Kidney (tissue), 22 donors: ENCODE results near the gene TSHZ2. TPM values are rescaled to one million over a fixed set of nuclear protein-coding genes. Genes with fewer than 3 reads are reported as not detected.

ENCODE experiments used
- DNase-seq, 5 donors: peaks; one replicate each; pipeline ENCODE4 v3.0.0-alpha.2; 2013 to 2020
- FAIRE-seq: peaks from 2 replicates; lab custom pipeline; 2012; peaks lifted over from hg19 to GRCh38; lab: Jason Lieb, UNC
- H3K27ac ChIP-seq, 2 donors: one replicate each; pipeline ENCODE4 v1.7.0; 2013; ENCODE audit warnings: low read depth in 2 of 2, low read length in 2 of 2, inconsistent platforms in 1 of 2
- H3K27me3 ChIP-seq: one replicate; pipeline ENCODE4 v1.7.1; 2013; ENCODE audit warnings: low read length, inconsistent platforms; ENCODE audit not compliant: control insufficient read depth, insufficient read depth
- H3K36me3 ChIP-seq, 3 donors: one replicate each; pipeline versions ENCODE4 v1.7.0 to v1.7.1; 2013; ENCODE audit warnings: low read length in 3 of 3, control low read depth in 1 of 3, inconsistent platforms in 1 of 3; ENCODE audit not compliant: insufficient read depth in 3 of 3, control insufficient read depth in 2 of 3
- H3K4me1 ChIP-seq, 3 donors: one replicate each; pipeline versions ENCODE4 v1.7.0 to v1.7.1; 2013; ENCODE audit warnings: low read length in 3 of 3, inconsistent platforms in 1 of 3, low read depth in 1 of 3; ENCODE audit not compliant: control insufficient read depth in 2 of 3, insufficient read depth in 2 of 3
- H3K4me3 ChIP-seq, 3 donors: one replicate each; pipeline versions ENCODE4 v1.7.0 to v1.8.1; 2013; ENCODE audit warnings: low read length in 3 of 3, control low read depth in 1 of 3, inconsistent platforms in 1 of 3
- H3K9ac ChIP-seq, 3 donors: one replicate each; pipeline versions ENCODE4 v1.7.0 to v1.7.1; 2013; ENCODE audit warnings: low read length in 3 of 3, control low read depth in 1 of 3, inconsistent platforms in 1 of 3
- H3K9me3 ChIP-seq, 3 donors: one replicate each; pipeline versions ENCODE4 v1.7.0 to v1.7.1; 2013; ENCODE audit warnings: low read length in 3 of 3, control low read depth in 1 of 3, inconsistent platforms in 1 of 3; ENCODE audit not compliant: control insufficient read depth in 2 of 3, insufficient read depth in 1 of 3
- intact Hi-C: fragments of 100-400 bp; cut with DNase I; formaldehyde crosslinking; loops from one replicate; pipeline ENCODE4 v1.11.1; 2022
- long read RNA-seq, 10 donors: library from polyadenylated mRNA in 1 of 10; unstranded in 1 of 10; transcript quantifications; one replicate each; pipeline ENCODE4 v2.0.0 and lab custom pipeline, GENCODE V29; 2021 to 2026
- polyA plus RNA-seq: library from polyadenylated mRNA; stranded (reverse); fragments of 350-450 nt; fragmentation: Illumina TruSeq; extraction: RNeasy Lipid Tissue Mini Kit (QIAGEN cat#74804); gene quantifications from one replicate; pipeline ENCODE4 v1.2.3, GENCODE V29; 2014; ENCODE audit warnings: low read depth, low replicate concordance; ENCODE audit not compliant: insufficient read depth
- total RNA-seq: library from RNA; stranded (reverse); fragmentation: NEBNext Ultra II Directional; extraction: Animal tissue kit (Norgen Biotek cat#: 25700); gene quantifications from one replicate; pipeline ENCODE4 v1.2.1, GENCODE V29; 2021
- TF ChIP-seq, protein P1 (sequence below): IDR thresholded peaks from 3 replicates; pipeline ENCODE4 v1.5.1; 2012; ENCODE audit warnings: mild to moderate bottlenecking, moderate library complexity, borderline replicate concordance; ENCODE audit not compliant: insufficient read depth; ENCODE audit errors: extremely low read depth
- donor health status: control.
- donor health status: control.
- donor health status: control.
- donor health status: control.
- donor health status: control.
- donor health status: DM: yes; HTN: yes; CAD: no.
- donor health status: Normal renal cell carcinoma (clear cell type).

TSHZ2 gene, protein sequence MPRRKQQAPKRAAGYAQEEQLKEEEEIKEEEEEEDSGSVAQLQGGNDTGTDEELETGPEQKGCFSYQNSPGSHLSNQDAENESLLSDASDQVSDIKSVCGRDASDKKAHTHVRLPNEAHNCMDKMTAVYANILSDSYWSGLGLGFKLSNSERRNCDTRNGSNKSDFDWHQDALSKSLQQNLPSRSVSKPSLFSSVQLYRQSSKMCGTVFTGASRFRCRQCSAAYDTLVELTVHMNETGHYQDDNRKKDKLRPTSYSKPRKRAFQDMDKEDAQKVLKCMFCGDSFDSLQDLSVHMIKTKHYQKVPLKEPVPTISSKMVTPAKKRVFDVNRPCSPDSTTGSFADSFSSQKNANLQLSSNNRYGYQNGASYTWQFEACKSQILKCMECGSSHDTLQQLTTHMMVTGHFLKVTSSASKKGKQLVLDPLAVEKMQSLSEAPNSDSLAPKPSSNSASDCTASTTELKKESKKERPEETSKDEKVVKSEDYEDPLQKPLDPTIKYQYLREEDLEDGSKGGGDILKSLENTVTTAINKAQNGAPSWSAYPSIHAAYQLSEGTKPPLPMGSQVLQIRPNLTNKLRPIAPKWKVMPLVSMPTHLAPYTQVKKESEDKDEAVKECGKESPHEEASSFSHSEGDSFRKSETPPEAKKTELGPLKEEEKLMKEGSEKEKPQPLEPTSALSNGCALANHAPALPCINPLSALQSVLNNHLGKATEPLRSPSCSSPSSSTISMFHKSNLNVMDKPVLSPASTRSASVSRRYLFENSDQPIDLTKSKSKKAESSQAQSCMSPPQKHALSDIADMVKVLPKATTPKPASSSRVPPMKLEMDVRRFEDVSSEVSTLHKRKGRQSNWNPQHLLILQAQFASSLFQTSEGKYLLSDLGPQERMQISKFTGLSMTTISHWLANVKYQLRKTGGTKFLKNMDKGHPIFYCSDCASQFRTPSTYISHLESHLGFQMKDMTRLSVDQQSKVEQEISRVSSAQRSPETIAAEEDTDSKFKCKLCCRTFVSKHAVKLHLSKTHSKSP (N-terminal part only)
- 15.5 TPM for total RNA-seq
- 0.86 TPM for polyA plus RNA-seq
- long read RNA-seq, donor 1, transcript TSHZ2-205 (1 exons, 670 nt): major isoform, 7 of 7 reads
- long read RNA-seq, donor 1, partial matches to known transcripts: 0 of 7 reads
- long read RNA-seq, donor 1, other reads (novel, unspliced or antisense): 0 of 7 reads
- long read RNA-seq, donor 2, partial matches to known transcripts: 0 of 3 reads
- long read RNA-seq, donor 2, other reads (novel, unspliced or antisense): 0 of 3 reads
- long read RNA-seq, donor 3, transcript TSHZ2-205 (1 exons, 670 nt): major isoform, 5 of 5 reads
- long read RNA-seq, donor 3, partial matches to known transcripts: 0 of 5 reads
- long read RNA-seq, donor 3, other reads (novel, unspliced or antisense): 0 of 5 reads
- long read RNA-seq, donor 4, transcript TSHZ2-205 (1 exons, 670 nt): major isoform, 5 of 5 reads
- long read RNA-seq, donor 4, partial matches to known transcripts: 0 of 5 reads
- long read RNA-seq, donor 4, other reads (novel, unspliced or antisense): 0 of 5 reads
- long read RNA-seq, donor 5: 0 reads
- long read RNA-seq, donor 6, transcript TSHZ2-205 (1 exons, 670 nt): major isoform, 5 of 5 reads
- long read RNA-seq, donor 6, partial matches to known transcripts: 0 of 5 reads
- long read RNA-seq, donor 6, other reads (novel, unspliced or antisense): 0 of 5 reads
- long read RNA-seq, donor 7, partial matches to known transcripts: 1 of 7 reads
- long read RNA-seq, donor 7, other reads (novel, unspliced or antisense): 6 of 7 reads
- long read RNA-seq, donor 8, partial matches to known transcripts: 0 of 4 reads
- long read RNA-seq, donor 8, other reads (novel, unspliced or antisense): 0 of 4 reads
- long read RNA-seq, donor 9, partial matches to known transcripts: 0 of 3 reads
- long read RNA-seq, donor 9, other reads (novel, unspliced or antisense): 0 of 3 reads
- long read RNA-seq, donor 10, partial matches to known transcripts: 0 of 1 reads
- long read RNA-seq, donor 10, other reads (novel, unspliced or antisense): 0 of 1 reads

- FAIRE-seq (no peak), DNase-seq (peak; percentile 80 to 90 (median 82))
- intact Hi-C loops: no loop called here
- H3K9me3 ChIP-seq: no peaks in the 10 kb centered on the region
- TF ChIP-seq, protein P1, sequence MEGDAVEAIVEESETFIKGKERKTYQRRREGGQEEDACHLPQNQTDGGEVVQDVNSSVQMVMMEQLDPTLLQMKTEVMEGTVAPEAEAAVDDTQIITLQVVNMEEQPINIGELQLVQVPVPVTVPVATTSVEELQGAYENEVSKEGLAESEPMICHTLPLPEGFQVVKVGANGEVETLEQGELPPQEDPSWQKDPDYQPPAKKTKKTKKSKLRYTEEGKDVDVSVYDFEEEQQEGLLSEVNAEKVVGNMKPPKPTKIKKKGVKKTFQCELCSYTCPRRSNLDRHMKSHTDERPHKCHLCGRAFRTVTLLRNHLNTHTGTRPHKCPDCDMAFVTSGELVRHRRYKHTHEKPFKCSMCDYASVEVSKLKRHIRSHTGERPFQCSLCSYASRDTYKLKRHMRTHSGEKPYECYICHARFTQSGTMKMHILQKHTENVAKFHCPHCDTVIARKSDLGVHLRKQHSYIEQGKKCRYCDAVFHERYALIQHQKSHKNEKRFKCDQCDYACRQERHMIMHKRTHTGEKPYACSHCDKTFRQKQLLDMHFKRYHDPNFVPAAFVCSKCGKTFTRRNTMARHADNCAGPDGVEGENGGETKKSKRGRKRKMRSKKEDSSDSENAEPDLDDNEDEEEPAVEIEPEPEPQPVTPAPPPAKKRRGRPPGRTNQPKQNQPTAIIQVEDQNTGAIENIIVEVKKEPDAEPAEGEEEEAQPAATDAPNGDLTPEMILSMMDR: no peak
- H3K36me3 ChIP-seq: no peaks in the 10 kb centered on the region
- peaks cover 0 to 2% (median 0%) of the 10 kb centered on the region in 3 donors for H3K4me1 ChIP-seq
- H3K9ac ChIP-seq: peak within 1 kb of the TSS; percentile 24 to 94 (median 37)
- peak within 1 kb of the TSS; percentile 66 to 94 (median 79) for H3K4me3 ChIP-seq
- no peak within 1 kb of the TSS for H3K27ac ChIP-seq
- H3K27me3 ChIP-seq: no peaks in the 10 kb centered on the region
Observed at GRCh38 chr20:52972190-52972937, at the start of gene TSHZ2. Gene TSHZ2, plus strand, starts transcription at chr20:52972358. Its CDS starts 936 bp downstream, at chr20:52973294.

DNA sequence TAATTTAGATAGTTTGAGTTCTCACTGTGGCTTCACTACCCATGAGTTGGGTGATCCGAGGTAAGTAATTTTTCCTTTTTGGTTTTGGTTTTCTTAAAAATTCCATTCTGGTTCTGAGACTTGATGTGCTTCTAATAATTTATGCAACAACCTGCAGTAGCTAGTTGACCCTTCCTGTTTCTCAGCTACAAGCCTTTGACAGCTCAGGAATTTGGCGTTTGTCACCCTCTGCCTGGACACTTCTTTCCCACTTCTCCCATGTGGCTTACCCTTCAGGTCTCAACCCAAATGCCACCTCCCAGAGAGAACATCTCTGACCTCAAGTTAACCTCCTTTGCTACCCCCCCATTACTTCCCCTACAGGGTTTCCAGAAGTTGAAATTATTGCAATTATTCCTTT, 49.7 kb upstream of the TSHZ2 start:
- FAIRE-seq (no peak), DNase-seq (no peak)
- Histone ChIP-seq H3K4me3 (no peak overlapping the region), H3K9ac (no peak overlapping the region), H3K27ac (no peak overlapping the region), H3K36me3 (no peaks in the 10 kb centered on the region), H3K27me3 (no peaks in the 10 kb centered on the region), H3K4me1 (no peaks in the 10 kb centered on the region), H3K9me3 (no peaks in the 10 kb centered on the region)
- TF ChIP-seq, protein P1: no peak
- intact Hi-C loops: no loop called here
